Measurements from ENCODE around the gene KIAA1671. TPM values are rescaled to one million over a fixed set of nuclear protein-coding genes. Genes with fewer than 3 reads are reported as not detected.

KIAA1671 gene
- total RNA-seq, 1 donor: 10.7 TPM

DNA sequence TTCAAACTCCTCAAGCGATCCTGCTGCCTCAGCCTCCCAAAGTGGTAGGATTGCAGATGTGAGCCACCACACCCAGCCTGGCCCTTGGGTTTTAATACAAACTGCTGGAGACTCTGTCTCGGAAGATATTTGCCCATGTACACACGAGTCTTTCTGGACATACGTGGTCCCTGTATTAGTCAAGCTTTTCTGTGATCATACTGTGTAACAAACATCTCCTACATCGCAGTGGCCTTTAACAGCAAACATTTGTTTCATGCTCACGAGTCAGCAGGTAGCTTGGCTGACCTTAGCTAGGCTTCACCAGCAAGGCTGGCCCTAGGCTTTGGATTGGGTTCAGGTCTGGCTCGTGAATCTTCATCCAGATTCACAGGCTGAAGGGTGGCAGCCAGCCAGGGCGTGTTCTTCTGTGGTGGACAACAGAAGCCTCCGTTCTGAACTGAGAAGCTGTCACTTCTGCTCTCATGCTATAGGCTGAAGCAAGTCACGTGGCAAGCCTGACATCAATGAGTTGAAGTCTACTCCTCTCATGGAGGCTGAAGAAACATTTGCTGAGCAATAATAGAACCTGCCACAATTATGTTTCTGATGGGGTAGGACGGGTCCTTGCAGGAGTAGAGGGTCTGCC, 8.8 kb downstream of the KIAA1671 start:
- no peak for TF ChIP-seq CTCF (IDR thresholded peaks at IDR 0.05; ENCODE audit: insufficient read depth, low read length)

DNA sequence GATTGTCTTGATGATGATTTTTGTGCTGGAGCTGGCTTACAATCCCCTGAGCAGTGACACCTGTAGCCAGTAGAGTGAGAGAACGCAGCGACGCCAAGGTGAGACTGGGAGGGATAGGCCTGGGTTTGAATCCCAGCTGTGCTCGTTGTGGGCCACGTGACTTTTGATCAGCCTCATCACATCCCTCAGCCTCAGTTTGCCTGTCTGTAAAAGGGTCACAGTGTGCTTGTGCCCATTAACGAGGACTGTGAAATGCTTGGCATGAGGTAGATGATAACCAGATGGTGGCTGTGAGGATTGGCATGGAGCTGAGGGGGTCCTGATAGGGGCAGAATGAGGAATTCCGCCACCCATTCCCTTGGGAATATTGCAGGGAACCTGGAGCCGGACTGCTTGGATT, 9.6 kb downstream of the KIAA1671 start:
- TF ChIP-seq CTCF (IDR thresholded peaks at IDR 0.05; ENCODE audit: insufficient read depth, low read length): no peak
- DNase-seq (ENCODE audit: low read depth): no peak
- H3K4me3 ChIP-seq (ENCODE audit: low read depth, low read length): no peak overlapping the region

More for the DNA sequence above, 8.8 kb downstream of the KIAA1671 start:
- no peak for DNase-seq (ENCODE audit: low read depth)
- H3K4me3 ChIP-seq (ENCODE audit: low read depth, low read length): no peak overlapping the region

GRCh38 chr22:24962835-24963234, 10.3 kb downstream of the KIAA1671 start:
- no peak overlapping the region for H3K4me3 ChIP-seq (ENCODE audit: low read depth, low read length)
- no peak for TF ChIP-seq CTCF (IDR thresholded peaks at IDR 0.05; ENCODE audit: insufficient read depth, low read length)
- no peak for DNase-seq (ENCODE audit: low read depth)

DNA sequence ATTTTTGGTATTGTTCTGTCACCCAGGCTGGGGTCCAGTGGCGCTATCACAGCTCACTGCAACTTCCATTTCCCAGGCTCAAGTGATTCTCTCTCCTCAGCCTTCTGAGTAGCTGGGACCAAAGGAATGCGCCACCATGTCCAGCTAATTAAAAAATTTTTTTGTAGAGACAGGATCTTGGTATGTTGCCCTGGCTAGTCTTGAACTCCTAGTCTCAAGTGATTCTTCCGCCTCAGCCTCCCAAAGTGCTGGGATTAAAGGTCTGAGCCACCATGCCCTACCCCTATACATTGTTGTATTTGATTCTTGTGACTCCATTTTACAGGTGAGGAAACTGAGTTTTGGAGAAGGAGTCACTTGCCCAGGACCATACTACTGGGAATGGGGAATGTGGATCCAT, 11.9 kb downstream of the KIAA1671 start:
- no peak for TF ChIP-seq CTCF (IDR thresholded peaks at IDR 0.05; ENCODE audit: insufficient read depth, low read length)
- DNase-seq (ENCODE audit: low read depth): no peak
- H3K4me3 ChIP-seq (ENCODE audit: low read depth, low read length): no peak overlapping the region

GRCh38 chr22:24965822-24966626, 13.5 kb downstream of the KIAA1671 start:
- DNase-seq (ENCODE audit: low read depth): no peak
- H3K4me3 ChIP-seq (ENCODE audit: low read depth, low read length): no peak overlapping the region
- no peak for TF ChIP-seq CTCF (IDR thresholded peaks at IDR 0.05; ENCODE audit: insufficient read depth, low read length)

- peak; percentile 51 for DNase-seq (ENCODE audit: low read depth)
- H3K4me3 ChIP-seq (ENCODE audit: low read depth, low read length): no peak overlapping the region
- TF ChIP-seq CTCF (IDR thresholded peaks at IDR 0.05; ENCODE audit: insufficient read depth, low read length): no peak
Observed at GRCh38 chr22:24968066-24968561, 15.6 kb downstream of the KIAA1671 start.

Data from fibroblast of the aortic adventitia (primary cell).